GM12891 (cell line): ENCODE results near the gene KLHL18.

Source experiments
- PAX5 ChIP-seq: IDR thresholded peaks from 2 replicates; pipeline ENCODE4 v1.6.1; 2011; ENCODE audit warnings: low read length, moderate library complexity, mild to moderate bottlenecking; ENCODE audit not compliant: insufficient read depth, severe bottlenecking
- POLR2A ChIP-seq: IDR thresholded peaks from 2 replicates; pipeline ENCODE4 v1.6.1; 2011; ENCODE audit warnings: low read depth, low read length, control low read depth
- POLR2AphosphoS5 ChIP-seq: IDR thresholded peaks from 2 replicates; pipeline ENCODE4 v1.6.1; 2011; ENCODE audit warnings: low read depth, low read length, control low read depth
- POU2F2 ChIP-seq: IDR thresholded peaks from 2 replicates; pipeline ENCODE4 v1.6.1; 2011; ENCODE audit warnings: low read depth, mild to moderate bottlenecking, control low read depth, low read length, moderate library complexity
- SPI1 ChIP-seq: IDR thresholded peaks from 2 replicates; pipeline ENCODE4 v1.6.1; 2011; ENCODE audit warnings: low read depth, low read length, control low read depth
- TAF1 ChIP-seq: IDR thresholded peaks from 2 replicates; pipeline ENCODE4 v1.6.1; 2011; ENCODE audit warnings: low read depth, low read length, control low read depth

DNA sequence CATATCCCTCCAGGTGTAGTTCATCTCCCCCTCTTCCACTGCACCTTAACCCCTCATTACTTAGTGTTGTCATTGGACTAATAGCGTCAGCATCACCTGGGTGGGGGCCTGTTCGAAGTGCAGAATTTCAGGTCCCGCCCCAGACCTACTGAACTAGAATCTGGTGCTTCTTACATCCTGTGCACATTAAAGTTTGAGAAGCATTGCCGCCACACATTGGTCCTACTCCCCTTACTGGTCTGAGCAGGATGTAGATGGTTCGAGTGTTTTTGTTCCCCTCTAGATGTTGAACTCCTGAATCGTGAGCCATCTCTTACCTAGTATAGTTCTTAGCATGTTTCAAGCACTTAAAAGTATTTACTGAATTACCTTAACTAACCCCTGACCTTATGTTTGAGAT lies 13.2 kb downstream of the KLHL18 start:
- TF ChIP-seq POLR2A (no peak), PAX5 (no peak), POLR2AphosphoS5 (no peak), SPI1 (no peak), TAF1 (no peak), POU2F2 (no peak)
